K562 (cell line): ENCODE data around the gene RPS6KA4. TPM values are rescaled to one million over a fixed set of nuclear protein-coding genes. Genes with fewer than 3 reads are reported as not detected.
A peak's percentile ranks its signal among the peaks of the same experiment; 100 is the strongest.

ENCODE experiments used
- EGR1 ChIP-seq: fragments of 450-650 bp; conservative IDR thresholded peaks from 2 replicates; pipeline ENCODE4 v1.6.1; 2017; ENCODE audit warnings: mild to moderate bottlenecking
- GABPB1 ChIP-seq: sonication (generic); formaldehyde crosslinking; IDR thresholded peaks from 2 replicates; pipeline ENCODE4 v1.8.0; 2022; ENCODE audit warnings: mild to moderate bottlenecking, missing genetic modification reagents
- HNRNPL ChIP-seq: fragments of 200-400 bp; formaldehyde crosslinking; IDR thresholded peaks from 2 replicates; pipeline ENCODE4 v1.6.1; 2017; ENCODE audit warnings: low read depth, mild to moderate bottlenecking, low read length
- KAT7 ChIP-seq: sonication (generic); formaldehyde crosslinking; IDR thresholded peaks from 2 replicates; pipeline ENCODE4 v1.8.0; 2022; ENCODE audit warnings: missing genetic modification reagents, mild to moderate bottlenecking, borderline replicate concordance
- POLR2AphosphoS5 ChIP-seq: IDR thresholded peaks from 2 replicates; pipeline ENCODE4 v1.6.1; 2011; ENCODE audit warnings: mild to moderate bottlenecking, low read depth, low read length, moderate library complexity; ENCODE audit not compliant: control insufficient read depth, insufficient read depth
- SP1 ChIP-seq: sonication (generic); formaldehyde crosslinking; IDR thresholded peaks from 2 replicates; pipeline ENCODE4 v1.8.1; 2022; ENCODE audit warnings: mild to moderate bottlenecking, missing genetic modification reagents
- ZNF76 ChIP-seq: fragments of 250-450 bp; sonication (Bioruptor Pico); IDR thresholded peaks from 2 replicates; pipeline ENCODE4 v1.4.0; 2020; ENCODE audit warnings: mild to moderate bottlenecking, moderate library complexity, borderline replicate concordance
- polyA plus RNA-seq, 8 experiments: library from polyadenylated mRNA; depleted of rRNA in 4 of 8; stranded (reverse) in 5 of 8; unstranded in 3 of 8; fragments of >200 nt; fragmentation: Nextera tagmentation in 2 of 8; fragmentation: Illumina TruSeq in 1 of 8; extraction: Ambion mirVana in 2 of 8; extraction: Trizol in 1 of 8; gene quantifications; 2 replicates each; pipeline versions ENCODE4 v1.2.1 to v1.2.3, GENCODE V29; 2011 to 2014; ENCODE audit warnings: inconsistent platforms in 1 of 8, missing spikeins in 1 of 8
- total RNA-seq, 7 experiments: library from RNA; depleted of rRNA in 6 of 7; stranded (reverse); fragments of >200 nt in 6 of 7; fragmentation: Illumina TruSeq in 2 of 7; extraction: Trizol in 2 of 7; gene quantifications; 2 replicates each; pipeline versions ENCODE4 v1.2.1 to v1.2.3, GENCODE V29; 2011 to 2021; ENCODE audit warnings: low replicate concordance in 1 of 7
- TF ChIP-seq, protein P1 (sequence below): fragments of 450-650 bp; IDR thresholded peaks from 2 replicates; pipeline ENCODE4 v1.6.1; 2016; ENCODE audit warnings: low read depth, mild to moderate bottlenecking, moderate library complexity
- TF ChIP-seq, protein P2 (sequence below): fragments of 450-650 bp; IDR thresholded peaks from 2 replicates; pipeline ENCODE4 v1.7.1; 2018; ENCODE audit warnings: mild to moderate bottlenecking, low read depth; ENCODE audit not compliant: partially characterized antibody
- TF ChIP-seq, protein P3 (sequence below): fragments of 250-450 bp; sonication (Bioruptor Pico); IDR thresholded peaks from 2 replicates; pipeline ENCODE4 v1.4.0; 2020
- TF ChIP-seq, protein P4 (sequence below): sonication (generic); formaldehyde crosslinking; IDR thresholded peaks from 2 replicates; pipeline ENCODE4 v1.8.0; 2023; ENCODE audit warnings: missing genetic modification reagents, mild to moderate bottlenecking, borderline replicate concordance

Gene RPS6KA4
- total and polyA plus RNA-seq, 9 of the 15 experiments (the other 6 are each of a cell fraction or from before 2014, with no cell fraction given) = 0.15 to 23.8 (median 9.8) TPM

DNA sequence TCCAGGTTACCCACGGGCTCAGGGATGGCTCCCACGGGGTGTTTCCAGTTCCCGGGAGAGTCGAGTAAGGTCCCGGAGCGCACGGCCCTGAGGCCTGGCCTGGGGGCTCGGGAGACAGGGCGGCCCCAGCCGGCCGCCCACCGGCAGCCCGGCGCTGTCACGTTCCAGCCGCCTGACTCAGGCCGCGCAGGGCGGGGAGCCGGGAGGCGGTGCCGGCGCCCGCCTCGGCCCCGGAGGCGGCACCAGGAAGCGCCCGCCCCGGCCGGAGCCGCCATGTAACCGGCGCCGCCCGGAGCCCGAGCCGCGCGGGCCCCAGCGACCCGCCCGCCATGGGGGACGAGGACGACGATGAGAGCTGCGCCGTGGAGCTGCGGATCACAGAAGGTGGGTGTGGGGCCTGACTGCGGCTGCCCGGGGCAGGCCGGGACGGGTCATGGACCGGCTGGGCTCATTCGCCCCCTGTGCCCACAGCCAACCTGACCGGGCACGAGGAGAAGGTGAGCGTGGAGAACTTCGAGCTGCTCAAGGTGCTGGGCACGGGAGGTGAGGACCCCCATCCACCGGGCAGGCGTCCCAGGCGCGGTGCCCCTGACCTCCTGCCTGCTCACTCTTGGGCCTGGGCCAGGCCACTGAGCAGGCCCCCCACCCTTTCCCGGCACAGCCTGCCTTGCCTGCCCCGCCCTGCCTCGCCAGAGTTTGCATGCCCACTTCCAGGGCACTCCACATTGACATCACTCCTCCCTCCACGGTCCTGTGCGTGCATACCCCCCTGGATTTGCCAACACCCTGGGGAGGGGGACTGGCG lies at the start of gene RPS6KA4 (continued):
- TF ChIP-seq, protein P1, sequence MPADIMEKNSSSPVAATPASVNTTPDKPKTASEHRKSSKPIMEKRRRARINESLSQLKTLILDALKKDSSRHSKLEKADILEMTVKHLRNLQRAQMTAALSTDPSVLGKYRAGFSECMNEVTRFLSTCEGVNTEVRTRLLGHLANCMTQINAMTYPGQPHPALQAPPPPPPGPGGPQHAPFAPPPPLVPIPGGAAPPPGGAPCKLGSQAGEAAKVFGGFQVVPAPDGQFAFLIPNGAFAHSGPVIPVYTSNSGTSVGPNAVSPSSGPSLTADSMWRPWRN = no peak
- TF ChIP-seq, protein P2, sequence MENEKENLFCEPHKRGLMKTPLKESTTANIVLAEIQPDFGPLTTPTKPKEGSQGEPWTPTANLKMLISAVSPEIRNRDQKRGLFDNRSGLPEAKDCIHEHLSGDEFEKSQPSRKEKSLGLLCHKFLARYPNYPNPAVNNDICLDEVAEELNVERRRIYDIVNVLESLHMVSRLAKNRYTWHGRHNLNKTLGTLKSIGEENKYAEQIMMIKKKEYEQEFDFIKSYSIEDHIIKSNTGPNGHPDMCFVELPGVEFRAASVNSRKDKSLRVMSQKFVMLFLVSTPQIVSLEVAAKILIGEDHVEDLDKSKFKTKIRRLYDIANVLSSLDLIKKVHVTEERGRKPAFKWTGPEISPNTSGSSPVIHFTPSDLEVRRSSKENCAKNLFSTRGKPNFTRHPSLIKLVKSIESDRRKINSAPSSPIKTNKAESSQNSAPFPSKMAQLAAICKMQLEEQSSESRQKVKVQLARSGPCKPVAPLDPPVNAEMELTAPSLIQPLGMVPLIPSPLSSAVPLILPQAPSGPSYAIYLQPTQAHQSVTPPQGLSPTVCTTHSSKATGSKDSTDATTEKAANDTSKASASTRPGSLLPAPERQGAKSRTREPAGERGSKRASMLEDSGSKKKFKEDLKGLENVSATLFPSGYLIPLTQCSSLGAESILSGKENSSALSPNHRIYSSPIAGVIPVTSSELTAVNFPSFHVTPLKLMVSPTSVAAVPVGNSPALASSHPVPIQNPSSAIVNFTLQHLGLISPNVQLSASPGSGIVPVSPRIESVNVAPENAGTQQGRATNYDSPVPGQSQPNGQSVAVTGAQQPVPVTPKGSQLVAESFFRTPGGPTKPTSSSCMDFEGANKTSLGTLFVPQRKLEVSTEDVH = no peak
- TF ChIP-seq GABPB1 (CRISPR knock-in tag) (0 out of 2 replicates have a peak, but pooled peaks have one; percentile 22), ZNF76 (CRISPR knock-in tag) (no peak), EGR1 (0 out of 2 replicates have a peak, but pooled peaks have one; percentile 10), KAT7 (no peak; the same call in 1 of the 2 replicates), POLR2AphosphoS5 (peak; percentile 39), SP1 (CRISPR knock-in tag) (no peak), HNRNPL (peak; percentile 96)
- TF ChIP-seq, protein P3, sequence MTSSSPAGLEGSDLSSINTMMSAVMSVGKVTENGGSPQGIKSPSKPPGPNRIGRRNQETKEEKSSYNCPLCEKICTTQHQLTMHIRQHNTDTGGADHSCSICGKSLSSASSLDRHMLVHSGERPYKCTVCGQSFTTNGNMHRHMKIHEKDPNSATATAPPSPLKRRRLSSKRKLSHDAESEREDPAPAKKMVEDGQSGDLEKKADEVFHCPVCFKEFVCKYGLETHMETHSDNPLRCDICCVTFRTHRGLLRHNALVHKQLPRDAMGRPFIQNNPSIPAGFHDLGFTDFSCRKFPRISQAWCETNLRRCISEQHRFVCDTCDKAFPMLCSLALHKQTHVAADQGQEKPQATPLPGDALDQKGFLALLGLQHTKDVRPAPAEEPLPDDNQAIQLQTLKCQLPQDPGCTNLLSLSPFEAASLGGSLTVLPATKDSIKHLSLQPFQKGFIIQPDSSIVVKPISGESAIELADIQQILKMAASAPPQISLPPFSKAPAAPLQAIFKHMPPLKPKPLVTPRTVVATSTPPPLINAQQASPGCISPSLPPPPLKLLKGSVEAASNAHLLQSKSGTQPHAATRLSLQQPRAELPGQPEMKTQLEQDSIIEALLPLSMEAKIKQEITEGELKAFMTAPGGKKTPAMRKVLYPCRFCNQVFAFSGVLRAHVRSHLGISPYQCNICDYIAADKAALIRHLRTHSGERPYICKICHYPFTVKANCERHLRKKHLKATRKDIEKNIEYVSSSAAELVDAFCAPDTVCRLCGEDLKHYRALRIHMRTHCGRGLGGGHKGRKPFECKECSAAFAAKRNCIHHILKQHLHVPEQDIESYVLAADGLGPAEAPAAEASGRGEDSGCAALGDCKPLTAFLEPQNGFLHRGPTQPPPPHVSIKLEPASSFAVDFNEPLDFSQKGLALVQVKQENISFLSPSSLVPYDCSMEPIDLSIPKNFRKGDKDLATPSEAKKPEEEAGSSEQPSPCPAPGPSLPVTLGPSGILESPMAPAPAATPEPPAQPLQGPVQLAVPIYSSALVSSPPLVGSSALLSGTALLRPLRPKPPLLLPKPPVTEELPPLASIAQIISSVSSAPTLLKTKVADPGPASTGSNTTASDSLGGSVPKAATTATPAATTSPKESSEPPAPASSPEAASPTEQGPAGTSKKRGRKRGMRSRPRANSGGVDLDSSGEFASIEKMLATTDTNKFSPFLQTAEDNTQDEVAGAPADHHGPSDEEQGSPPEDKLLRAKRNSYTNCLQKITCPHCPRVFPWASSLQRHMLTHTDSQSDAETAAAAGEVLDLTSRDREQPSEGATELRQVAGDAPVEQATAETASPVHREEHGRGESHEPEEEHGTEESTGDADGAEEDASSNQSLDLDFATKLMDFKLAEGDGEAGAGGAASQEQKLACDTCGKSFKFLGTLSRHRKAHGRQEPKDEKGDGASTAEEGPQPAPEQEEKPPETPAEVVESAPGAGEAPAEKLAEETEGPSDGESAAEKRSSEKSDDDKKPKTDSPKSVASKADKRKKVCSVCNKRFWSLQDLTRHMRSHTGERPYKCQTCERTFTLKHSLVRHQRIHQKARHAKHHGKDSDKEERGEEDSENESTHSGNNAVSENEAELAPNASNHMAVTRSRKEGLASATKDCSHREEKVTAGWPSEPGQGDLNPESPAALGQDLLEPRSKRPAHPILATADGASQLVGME (CRISPR knock-in tag) = no peak
- TF ChIP-seq, protein P4, sequence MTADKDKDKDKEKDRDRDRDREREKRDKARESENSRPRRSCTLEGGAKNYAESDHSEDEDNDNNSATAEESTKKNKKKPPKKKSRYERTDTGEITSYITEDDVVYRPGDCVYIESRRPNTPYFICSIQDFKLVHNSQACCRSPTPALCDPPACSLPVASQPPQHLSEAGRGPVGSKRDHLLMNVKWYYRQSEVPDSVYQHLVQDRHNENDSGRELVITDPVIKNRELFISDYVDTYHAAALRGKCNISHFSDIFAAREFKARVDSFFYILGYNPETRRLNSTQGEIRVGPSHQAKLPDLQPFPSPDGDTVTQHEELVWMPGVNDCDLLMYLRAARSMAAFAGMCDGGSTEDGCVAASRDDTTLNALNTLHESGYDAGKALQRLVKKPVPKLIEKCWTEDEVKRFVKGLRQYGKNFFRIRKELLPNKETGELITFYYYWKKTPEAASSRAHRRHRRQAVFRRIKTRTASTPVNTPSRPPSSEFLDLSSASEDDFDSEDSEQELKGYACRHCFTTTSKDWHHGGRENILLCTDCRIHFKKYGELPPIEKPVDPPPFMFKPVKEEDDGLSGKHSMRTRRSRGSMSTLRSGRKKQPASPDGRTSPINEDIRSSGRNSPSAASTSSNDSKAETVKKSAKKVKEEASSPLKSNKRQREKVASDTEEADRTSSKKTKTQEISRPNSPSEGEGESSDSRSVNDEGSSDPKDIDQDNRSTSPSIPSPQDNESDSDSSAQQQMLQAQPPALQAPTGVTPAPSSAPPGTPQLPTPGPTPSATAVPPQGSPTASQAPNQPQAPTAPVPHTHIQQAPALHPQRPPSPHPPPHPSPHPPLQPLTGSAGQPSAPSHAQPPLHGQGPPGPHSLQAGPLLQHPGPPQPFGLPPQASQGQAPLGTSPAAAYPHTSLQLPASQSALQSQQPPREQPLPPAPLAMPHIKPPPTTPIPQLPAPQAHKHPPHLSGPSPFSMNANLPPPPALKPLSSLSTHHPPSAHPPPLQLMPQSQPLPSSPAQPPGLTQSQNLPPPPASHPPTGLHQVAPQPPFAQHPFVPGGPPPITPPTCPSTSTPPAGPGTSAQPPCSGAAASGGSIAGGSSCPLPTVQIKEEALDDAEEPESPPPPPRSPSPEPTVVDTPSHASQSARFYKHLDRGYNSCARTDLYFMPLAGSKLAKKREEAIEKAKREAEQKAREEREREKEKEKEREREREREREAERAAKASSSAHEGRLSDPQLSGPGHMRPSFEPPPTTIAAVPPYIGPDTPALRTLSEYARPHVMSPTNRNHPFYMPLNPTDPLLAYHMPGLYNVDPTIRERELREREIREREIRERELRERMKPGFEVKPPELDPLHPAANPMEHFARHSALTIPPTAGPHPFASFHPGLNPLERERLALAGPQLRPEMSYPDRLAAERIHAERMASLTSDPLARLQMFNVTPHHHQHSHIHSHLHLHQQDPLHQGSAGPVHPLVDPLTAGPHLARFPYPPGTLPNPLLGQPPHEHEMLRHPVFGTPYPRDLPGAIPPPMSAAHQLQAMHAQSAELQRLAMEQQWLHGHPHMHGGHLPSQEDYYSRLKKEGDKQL (CRISPR knock-in tag) = no peak
